Kidney epithelial cell (primary cell): ENCODE results near the gene OPCML. TPM values are rescaled to one million over a fixed set of nuclear protein-coding genes. Genes with fewer than 3 reads are reported as not detected.

Experiments used
- DNase-seq: peaks from one replicate; pipeline ENCODE4 v3.0.0-alpha.2; 2010; ENCODE audit warnings: low read depth
- H3K27me3 ChIP-seq: 2 replicates; pipeline ENCODE4 v1.6.0; 2011; ENCODE audit warnings: low read length; ENCODE audit not compliant: control insufficient read depth, insufficient read depth
- H3K36me3 ChIP-seq: 2 replicates; pipeline ENCODE4 v1.5.1; 2011; ENCODE audit warnings: low read length; ENCODE audit not compliant: control insufficient read depth, insufficient read depth
- H3K4me3 ChIP-seq: 2 replicates; pipeline ENCODE4 v1.5.1; 2011; ENCODE audit warnings: low read depth, mild to moderate bottlenecking, control low read depth, low read length
- CTCF ChIP-seq: IDR thresholded peaks from 2 replicates; pipeline ENCODE4 v1.5.1; 2011; ENCODE audit warnings: mild to moderate bottlenecking, moderate library complexity, low read length, control low read depth, inconsistent platforms; ENCODE audit not compliant: insufficient read depth, poor library complexity, severe bottlenecking
- total RNA-seq: library from RNA; depleted of rRNA; stranded (reverse); fragments of >200 nt; gene quantifications from 2 replicates; pipeline ENCODE4 v1.2.3, GENCODE V29; 2015

Gene OPCML
- total RNA-seq, 1 donor from 2014 or later = under 0.01 TPM

GRCh38 chr11:132982772-132983640, 549.3 kb downstream of the OPCML start:
- H3K36me3 ChIP-seq = no peaks in the 10 kb centered on the region
- no peak for TF ChIP-seq CTCF
- no peaks in the 10 kb centered on the region for H3K27me3 ChIP-seq
- DNase-seq = no peak
- no peak overlapping the region for H3K4me3 ChIP-seq

- no peak for DNase-seq
- Histone ChIP-seq H3K27me3 (no peaks in the 10 kb centered on the region), H3K4me3 (no peak overlapping the region), H3K36me3 (no peaks in the 10 kb centered on the region)
- no peak for TF ChIP-seq CTCF
Measured at GRCh38 chr11:132981131-132981956, 551.0 kb downstream of the OPCML start.

- DNase-seq = no peak
- no peak overlapping the region for H3K4me3 ChIP-seq
- H3K27me3 ChIP-seq = no peaks in the 10 kb centered on the region
- H3K36me3 ChIP-seq = no peaks in the 10 kb centered on the region
- TF ChIP-seq CTCF = no peak
Measured at GRCh38 chr11:132980670-132981069, 551.6 kb downstream of the OPCML start.

GRCh38 chr11:132977746-132978145, 554.6 kb downstream of the OPCML start:
- Histone ChIP-seq H3K27me3 (no peaks in the 10 kb centered on the region), H3K4me3 (no peak overlapping the region), H3K36me3 (no peaks in the 10 kb centered on the region)
- TF ChIP-seq CTCF = no peak
- DNase-seq = no peak

- no peak for DNase-seq
- Histone ChIP-seq H3K27me3 (no peaks in the 10 kb centered on the region), H3K4me3 (no peak overlapping the region), H3K36me3 (no peaks in the 10 kb centered on the region)
- no peak for TF ChIP-seq CTCF
Measured at GRCh38 chr11:132977241-132977640, 555.1 kb downstream of the OPCML start.
